ENCODE data around the gene TRPM6.
"Not testable (repeated sequence)": the region's sequence is repeated elsewhere in the genome, so short reads cannot be mapped to it uniquely, and the experiment has no call there.

Gene TRPM6, protein sequence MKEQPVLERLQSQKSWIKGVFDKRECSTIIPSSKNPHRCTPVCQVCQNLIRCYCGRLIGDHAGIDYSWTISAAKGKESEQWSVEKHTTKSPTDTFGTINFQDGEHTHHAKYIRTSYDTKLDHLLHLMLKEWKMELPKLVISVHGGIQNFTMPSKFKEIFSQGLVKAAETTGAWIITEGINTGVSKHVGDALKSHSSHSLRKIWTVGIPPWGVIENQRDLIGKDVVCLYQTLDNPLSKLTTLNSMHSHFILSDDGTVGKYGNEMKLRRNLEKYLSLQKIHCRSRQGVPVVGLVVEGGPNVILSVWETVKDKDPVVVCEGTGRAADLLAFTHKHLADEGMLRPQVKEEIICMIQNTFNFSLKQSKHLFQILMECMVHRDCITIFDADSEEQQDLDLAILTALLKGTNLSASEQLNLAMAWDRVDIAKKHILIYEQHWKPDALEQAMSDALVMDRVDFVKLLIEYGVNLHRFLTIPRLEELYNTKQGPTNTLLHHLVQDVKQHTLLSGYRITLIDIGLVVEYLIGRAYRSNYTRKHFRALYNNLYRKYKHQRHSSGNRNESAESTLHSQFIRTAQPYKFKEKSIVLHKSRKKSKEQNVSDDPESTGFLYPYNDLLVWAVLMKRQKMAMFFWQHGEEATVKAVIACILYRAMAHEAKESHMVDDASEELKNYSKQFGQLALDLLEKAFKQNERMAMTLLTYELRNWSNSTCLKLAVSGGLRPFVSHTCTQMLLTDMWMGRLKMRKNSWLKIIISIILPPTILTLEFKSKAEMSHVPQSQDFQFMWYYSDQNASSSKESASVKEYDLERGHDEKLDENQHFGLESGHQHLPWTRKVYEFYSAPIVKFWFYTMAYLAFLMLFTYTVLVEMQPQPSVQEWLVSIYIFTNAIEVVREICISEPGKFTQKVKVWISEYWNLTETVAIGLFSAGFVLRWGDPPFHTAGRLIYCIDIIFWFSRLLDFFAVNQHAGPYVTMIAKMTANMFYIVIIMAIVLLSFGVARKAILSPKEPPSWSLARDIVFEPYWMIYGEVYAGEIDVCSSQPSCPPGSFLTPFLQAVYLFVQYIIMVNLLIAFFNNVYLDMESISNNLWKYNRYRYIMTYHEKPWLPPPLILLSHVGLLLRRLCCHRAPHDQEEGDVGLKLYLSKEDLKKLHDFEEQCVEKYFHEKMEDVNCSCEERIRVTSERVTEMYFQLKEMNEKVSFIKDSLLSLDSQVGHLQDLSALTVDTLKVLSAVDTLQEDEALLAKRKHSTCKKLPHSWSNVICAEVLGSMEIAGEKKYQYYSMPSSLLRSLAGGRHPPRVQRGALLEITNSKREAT (N-terminal part only)

DNA sequence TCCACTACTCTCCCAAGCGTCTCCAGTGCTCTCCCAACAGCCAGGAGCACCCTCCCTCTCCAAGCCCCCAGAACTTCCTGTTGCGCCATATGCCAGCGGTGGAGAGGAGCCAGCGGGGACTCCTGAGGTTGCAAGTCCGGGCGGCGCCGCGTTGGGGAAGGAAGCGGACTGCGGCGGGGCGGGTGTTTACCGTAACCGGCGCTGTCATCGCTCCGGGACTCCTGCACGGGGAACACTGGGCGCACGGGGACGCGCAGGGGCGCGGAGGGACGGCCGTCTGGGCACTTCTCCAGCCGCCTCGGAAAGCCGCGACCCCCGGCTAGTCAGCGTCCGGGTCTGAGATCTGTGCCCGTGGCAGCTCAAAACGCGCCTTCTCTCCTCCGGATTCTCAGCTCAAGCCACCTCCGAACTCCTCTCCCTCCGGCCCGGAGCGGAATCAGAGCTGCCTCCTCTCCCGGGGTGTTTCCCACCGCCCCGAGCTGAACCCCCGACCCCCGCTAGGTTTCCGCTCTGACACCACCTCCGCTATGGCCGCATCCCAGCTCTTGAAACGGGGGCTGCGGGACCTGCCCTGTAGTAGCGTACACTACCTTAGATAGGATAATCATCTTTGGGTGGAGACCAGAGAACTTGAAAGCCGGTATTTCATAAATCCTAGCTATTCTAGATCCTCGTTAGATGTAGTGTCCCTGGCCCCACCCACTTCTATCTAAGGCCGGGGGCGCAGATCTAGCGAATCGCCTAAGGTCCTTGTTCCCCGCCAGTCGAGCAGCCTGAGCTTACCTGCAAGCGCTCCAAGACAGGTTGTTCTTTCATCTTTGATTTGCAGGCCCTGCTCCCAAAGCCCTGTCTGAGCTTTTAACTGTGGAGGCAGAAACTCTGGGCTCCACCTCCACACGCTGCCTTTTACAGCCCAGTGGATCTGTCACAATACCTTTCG is at the start of gene TRPM6:
Gene TRPM6 (minus strand): TSS at position 881 of the 940 bp plus-strand sequence. CDS start 65 bp downstream, at position 816.
- DNase-seq (ENCODE audit: low read depth) = peak; percentile 14

DNA sequence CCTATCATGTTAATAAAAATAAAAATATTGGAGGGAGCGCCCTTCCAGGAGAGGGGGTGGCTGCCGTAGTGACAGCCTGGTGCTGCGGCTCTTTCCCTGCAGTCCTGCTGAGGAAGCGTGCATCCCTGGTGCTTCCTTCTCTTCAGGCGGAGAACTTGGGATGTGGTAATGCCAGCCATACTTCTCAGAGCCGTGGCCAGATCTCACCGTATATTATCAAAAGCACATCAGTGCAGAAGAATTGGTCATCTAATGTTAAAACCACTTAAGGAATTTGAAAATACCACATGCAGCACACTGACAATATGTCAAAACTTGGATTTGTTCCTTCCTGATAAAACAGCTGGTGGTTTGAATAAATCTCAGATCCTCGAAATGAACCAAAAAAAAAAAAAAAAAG is 47.3 kb upstream of the TRPM6 start:
- no peak for DNase-seq (ENCODE audit: low read depth)

DNA sequence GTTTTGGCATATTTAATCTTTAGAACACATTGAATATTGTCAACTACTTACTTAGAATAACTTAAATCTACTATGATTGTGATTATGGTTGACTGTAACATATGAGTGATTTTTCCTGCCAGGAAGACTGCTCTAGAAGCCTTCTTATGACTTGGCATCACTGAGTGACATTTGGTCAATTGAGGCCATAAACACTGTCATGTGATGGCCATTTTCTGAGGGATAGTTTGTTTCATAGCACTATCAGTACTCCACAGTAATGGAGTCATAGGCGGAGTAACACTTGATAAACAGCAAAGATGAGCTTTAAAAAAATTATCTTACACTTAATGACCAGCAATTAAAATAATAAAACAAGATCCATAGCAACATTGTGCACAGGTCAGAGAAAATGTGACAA is 34.0 kb upstream of the TRPM6 start:
- DNase-seq (ENCODE audit: low read depth) = no peak

DNA sequence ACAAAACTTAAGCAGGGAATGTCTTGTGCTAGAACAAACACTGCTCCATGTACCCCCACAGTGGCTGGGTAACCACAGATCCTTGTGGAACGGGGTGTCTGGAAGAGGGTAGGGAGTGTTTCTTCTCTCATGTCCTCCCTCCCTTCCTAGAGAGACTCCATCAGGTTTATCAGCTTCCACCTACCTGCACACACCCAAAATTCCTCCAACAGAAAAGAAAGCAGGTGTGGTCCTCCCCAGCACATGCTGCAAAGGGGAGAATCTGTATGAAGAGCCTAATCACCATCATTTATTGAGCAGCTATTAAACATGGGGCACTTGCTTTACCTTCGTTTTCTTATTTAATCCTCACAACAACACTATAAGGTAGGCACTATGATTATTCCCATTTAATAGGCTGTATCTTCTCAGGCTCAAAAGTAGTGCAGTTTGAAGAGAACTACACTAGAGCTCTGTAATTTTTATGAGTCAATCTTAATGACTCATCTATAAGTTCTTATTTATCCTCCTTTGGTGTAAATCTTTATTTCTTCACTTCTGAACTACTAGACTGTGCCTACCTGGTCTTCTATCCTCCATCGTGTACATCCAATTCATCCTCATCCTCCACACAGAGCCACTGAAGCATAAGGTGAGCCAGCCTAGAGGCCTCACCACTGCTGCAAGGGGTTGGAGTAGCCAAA is 33.4 kb upstream of the TRPM6 start:
- DNase-seq (ENCODE audit: low read depth) = no peak

DNA sequence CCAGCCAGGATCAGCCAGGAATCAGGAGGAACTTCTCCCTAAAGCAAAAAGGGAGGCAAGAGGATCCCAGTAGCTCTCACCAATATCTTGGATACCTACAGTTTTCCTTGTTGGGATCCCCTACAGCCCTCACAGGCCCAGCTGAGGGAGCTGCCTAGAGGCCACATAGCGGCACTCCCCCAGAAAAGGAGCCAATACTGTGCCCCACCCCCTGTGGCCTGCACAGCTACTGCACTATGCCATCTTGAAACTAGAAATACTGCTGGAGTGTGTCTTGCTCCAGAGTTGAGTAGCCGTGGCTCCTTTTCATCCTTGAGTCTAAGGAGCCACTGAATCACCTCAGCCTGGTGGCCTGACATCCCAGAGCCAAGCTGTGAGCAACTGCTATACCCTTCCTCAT is 22.3 kb upstream of the TRPM6 start:
- DNase-seq (ENCODE audit: low read depth) = no peak

DNA sequence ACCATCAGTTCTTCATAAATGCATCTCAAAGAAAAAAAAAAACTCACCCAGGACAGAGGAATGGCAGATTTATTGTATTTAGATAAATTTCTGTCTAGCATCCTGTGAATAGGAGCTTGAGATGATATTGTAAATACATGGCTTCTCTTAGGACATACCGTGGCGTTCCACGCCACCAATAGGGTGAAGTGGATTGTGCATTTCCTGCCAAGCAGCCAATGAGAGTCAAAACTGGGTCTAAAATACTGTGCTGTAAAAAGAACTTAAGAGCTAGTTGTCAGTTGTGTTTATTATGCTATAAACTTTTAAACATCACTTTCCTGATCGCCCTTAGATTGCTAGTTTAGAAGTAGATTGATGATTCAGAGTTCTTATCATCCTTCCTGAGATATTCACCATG is 20.9 kb upstream of the TRPM6 start:
- DNase-seq (ENCODE audit: low read depth) = no peak

DNA sequence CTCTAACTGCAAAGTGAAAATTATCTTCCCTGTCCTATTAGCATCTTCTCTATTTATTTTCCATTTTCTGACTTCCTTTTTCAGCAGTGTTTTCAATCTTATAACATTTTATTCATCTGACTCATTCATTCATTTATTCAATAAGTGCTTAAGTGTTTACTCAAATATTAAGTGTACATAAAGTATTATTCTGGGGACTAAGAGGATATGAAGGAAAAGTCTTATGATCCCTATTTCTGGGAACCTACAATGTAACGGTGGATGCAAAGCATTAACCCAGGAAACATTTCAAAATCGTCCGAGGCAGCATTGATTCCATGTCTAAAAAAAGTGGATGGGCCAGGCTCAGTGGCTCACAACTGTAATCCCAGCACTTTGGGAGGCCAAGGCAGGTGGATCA is 19.4 kb upstream of the TRPM6 start:
- no peak for DNase-seq (ENCODE audit: low read depth)

DNA sequence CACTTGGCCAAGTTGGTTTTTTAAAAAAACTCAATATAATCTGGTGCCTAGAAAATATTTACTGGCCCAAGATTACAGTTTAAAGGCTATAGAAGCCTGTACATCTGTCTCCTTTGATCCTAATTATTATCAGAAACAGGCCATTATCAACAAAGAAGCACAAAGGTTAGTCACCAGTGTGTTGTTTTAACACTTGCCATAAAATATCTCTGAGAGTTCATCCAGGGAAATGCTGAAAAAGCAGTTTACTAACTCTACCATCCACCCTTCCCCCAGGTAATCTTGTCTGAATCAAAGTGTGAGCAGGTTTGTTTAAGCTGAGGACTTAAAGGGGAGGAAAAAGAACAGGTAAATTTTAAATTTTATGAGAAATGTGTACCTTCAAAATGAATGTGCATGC is 13.3 kb upstream of the TRPM6 start:
- DNase-seq (ENCODE audit: low read depth) = no peak

DNA sequence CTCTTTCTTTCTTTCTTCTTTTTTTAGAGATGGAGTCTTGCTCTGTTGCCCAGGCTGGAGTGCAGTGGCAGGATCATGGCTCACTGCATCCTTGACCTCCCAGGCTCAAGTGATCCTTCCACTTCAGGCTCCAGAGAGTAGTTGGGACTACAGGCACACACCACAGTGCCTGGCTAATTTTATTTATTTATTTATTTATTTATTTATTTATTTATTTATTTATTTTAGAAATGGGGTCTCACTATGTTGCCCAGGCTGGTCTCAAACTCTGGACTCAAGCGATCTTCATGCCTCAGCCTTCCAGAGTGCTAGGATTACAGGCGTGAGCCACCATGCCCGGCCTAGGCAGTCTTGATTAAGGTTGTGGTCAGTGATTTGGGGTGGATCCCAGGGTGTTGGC is 728 bp upstream of the TRPM6 start:
- DNase-seq (ENCODE audit: low read depth) = not testable (repeated sequence)

DNA sequence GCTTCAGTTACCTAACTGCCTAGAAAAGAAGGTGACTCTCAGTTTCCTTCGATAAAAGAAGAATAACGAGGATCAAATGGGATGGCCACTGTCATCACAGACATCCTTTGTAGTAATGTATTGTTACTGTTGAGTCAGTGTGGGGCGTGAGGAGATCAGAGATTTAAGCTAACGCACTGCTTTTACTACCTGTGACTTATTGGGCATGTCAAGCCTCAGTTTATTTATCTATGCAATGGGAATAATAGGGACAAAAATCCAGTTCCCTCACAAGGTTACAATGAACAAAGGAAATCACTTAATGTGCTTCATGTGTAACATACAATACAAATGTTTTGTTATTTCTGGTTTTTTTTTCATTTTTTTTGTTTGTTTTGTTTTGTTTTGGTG is 255 bp upstream of the TRPM6 start:
- no peak for DNase-seq (ENCODE audit: low read depth)

DNA sequence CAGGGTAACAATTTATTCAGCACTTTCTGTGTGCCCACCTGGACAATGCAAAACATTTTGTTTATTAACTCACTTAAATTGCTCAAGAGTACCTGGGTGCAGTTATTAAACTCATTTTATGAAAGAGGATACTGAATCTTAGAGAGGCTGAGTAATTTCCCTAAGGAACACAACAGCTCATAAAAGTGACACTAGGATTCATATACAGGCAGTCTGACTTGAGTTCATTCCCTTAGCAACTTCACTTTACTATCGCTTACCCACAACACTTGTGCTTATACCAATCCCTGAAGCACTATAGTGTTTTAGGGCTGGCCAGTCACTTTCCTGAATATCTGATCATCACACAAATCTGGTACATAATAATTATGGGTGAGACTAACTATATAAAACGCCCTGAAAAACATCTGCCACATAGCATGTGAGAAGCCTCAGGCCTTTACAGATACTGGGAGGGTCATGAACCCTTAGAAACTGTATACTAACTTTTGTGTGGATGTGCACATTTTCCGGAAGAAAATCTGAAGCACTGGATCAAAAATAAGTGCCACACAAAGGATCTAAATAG is 11.3 kb downstream of the TRPM6 start:
- DNase-seq (ENCODE audit: low read depth) = no peak

DNA sequence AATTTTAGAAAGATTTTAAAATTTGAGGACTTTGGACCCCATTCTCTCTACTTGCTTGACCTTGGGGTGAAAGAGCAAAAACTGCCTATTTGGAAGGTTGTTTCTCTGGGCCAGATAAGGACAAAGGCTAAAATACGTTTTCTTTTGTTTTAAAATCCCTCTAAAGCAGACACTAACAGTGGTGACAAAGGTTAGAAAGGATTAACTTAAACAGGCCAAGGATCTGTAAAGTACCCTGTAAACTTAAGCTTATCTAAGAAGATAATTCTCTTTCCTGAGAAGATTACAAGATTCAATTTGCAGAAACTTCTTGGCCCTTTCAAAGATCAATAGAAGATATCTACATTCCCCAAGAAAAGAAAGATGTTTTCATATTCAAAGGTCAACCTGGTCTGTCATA is 12.1 kb downstream of the TRPM6 start:
- no peak for DNase-seq (ENCODE audit: low read depth)

DNA sequence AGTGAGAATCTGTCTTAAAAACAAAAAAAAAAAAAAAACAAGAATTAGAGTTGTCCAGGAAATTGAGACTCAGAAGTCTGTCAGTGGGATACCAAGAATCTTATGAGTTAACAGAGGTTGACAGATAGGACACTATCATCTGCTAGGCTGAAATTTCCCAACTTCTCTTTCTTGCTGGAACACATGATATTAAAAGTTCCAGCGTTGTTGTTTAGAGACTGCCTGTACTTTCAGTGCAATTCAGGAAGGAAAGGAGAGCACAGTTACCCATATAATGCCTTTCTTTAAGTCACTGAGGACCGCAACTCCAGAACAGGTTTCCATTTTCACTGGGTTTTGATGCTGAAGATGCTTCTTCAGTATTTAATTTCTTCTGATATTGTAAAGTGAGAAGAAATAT is 13.5 kb downstream of the TRPM6 start:
- no peak for DNase-seq (ENCODE audit: low read depth)

DNA sequence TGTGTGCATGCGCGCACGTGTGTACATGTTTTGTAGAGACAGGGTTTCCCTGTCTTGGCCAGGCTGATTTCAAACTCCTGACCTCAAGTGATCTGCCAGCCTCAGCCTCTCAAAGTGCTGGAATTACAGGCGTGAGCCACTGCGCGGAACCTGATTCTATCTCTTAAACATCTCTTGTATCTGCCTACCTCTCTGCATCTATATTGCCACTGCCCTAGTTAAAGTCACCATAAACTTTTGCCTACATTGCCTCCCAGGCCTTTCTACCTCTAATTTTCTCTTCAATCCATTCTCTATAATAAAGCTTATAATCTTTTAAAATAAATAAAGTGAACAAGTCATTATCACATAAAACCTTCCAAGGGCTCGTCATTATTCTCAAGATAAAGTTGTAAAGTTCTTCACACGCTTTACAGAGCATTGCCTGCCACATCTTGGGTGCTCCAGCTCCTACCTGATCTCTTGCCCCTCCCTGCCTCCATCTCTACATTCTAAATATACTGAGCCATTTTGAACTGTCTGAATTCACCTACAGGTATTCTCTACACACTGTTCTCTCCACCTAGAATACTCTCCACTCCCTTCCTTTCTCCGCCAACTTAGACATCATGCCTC is 15.0 kb downstream of the TRPM6 start:
- DNase-seq (ENCODE audit: low read depth) = no peak

DNA sequence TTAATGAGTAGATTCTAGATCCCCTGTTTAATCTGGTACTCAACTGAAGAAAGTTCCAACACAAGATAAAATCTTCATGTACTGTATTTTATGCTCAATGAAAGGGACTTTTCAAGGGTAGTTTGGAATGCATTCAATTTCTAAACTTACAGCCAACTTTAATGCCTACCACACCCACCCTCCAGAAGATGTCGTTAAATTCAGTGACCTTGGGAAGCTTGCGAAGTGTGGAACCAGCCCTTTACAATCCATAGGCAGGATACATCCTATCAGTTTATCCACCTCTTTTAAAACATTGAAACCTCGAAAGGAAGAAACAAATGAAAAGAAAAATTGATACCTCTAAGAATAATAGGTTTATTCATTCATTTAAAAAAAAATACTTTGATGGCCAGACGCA is 20.2 kb downstream of the TRPM6 start:
- DNase-seq (ENCODE audit: low read depth) = no peak

DNA sequence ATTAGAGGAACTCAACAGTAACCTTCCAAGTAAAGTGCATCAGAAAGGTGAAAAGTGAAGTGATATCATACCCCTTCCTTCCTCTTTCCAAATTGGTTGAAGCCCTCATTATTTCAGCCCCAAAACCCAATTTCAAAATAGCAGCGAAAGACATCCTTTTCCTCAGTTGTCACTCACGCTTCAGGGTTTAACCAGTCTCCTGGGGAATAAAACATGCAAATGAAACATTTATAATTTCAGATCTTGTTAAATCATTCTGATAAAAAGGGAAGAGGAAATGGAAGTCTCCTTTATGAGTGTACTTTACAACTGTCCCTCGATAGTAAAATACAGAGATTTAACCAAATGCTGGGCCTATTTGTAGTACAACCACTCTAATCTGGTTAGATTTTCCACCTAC is 22.5 kb downstream of the TRPM6 start:
- DNase-seq (ENCODE audit: low read depth) = no peak

DNA sequence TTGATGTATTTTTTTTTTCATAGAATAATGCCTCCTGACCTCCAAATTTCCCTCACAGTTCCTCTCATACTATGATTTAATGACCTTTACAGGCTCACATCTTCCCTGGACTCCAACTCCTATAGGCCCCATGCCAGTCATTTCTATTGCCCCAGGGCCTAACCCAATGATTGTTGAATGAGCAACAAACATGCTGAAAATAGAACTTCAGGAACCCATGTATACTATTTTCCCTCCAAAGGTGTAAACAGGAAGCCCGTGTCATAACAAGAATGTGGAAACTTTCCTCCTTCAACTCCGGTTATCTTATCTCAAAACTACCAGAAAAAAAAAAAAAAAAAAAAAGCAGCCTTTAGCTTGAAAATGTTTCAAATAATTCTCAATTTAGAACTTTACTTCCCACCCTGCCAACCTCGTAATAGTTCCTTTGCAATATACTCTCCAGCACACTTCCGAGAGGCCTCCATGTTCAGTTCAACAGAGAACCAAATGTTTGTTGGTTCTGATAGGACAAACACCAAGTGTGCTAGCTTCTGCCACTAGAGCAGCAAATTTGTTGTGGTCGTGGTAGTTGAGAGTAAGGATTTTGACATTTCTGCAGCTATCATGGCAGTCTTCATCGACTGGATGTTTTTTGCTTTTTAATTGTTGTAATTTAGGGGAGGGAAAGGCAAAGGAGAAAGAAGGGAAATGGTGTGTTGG is 25.8 kb downstream of the TRPM6 start:
- DNase-seq (ENCODE audit: low read depth) = no peak

DNA sequence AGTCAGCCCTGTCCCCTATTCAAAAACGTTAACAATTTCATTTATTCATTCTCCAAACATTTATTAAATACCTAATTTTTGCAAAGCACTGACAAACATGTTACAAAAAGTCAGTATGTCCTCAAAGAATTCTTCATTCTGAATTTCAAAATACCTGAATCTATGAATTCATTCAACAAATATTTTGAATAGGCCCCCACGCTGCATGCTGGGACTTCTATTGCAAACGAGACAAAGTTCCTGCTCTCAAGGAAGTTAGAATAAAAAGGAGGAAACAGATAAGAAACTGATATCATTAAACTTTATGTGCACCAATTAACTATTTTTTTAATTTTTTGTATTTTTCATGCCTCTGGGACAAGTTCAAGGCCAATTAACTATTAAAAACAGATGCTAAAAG is 26.6 kb downstream of the TRPM6 start:
- DNase-seq (ENCODE audit: low read depth) = no peak

DNA sequence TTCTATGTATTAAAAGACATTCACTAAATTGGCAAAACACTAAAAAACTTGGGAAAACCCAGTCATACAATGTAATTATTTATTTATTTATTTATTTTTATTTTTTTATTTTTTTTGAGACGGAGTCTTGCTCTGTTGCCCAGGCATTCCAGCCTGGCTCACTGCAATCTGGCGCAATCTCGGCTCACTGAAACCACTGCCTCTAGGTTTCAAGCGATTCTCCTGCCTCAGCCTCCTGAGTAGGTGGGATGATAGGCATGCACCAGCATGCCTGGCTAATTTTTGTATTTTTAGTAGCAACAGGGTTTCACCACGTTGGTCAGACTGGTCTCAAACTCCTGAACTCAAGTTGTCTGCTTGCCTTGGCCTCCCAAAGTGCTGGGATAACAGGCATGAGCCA is 27.5 kb downstream of the TRPM6 start:
- DNase-seq (ENCODE audit: low read depth) = not testable (repeated sequence)

All from GM04503 (cell line).